ENCODE results near the gene FABP2.
"Not testable (repeated sequence)": the region's sequence is repeated elsewhere in the genome, so short reads cannot be mapped to it uniquely, and the experiment has no call there.

The FABP2 gene

DNA sequence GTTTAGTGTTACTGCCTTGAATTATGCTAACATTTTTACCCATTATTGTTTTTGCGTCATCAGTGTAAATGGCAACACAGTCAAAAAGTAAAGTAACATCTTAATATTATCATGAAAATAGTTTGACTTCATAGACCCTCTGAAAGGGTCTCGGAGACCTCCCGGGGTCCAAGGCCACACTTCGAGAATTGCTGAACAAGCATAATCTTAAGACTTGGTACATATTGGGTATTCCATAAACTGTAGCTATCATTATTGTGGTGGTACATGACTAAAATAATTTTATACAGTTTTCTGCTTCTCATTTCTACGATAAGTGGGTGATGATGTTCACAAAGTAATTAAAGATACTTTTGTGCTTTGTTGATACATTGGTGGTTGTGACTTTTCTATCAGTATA lies 32.6 kb downstream of the FABP2 start:
- no peaks in the 10 kb centered on the region for H3K4me1 ChIP-seq (ENCODE audit: insufficient read depth, low read length)
- H3K9me3 ChIP-seq (ENCODE audit: insufficient read depth, low read depth, low read length), result no peaks in the 10 kb centered on the region
- no peaks in the 10 kb centered on the region for H3K27me3 ChIP-seq (ENCODE audit: insufficient read depth, low read length)
- H3K9ac ChIP-seq (ENCODE audit: low read depth, low read length), result no peak overlapping the region
- peaks cover 41% of the 10 kb centered on the region for H3K36me3 ChIP-seq (ENCODE audit: insufficient read depth, low read length)
- no peak overlapping the region for H3K27ac ChIP-seq (ENCODE audit: low read depth, low read length)
- no peak overlapping the region for H3K4me3 ChIP-seq (ENCODE audit: low read length)
- WGBS, result 97% methylated on average over 4 of the region's 5 CpGs

GRCh38 chr4:119286377-119287002 lies 35.4 kb downstream of the FABP2 start:
- whole genome bisulfite sequencing, result 100% methylated on average over 2 of the region's 3 CpGs
- no peaks in the 10 kb centered on the region for H3K4me1 ChIP-seq (ENCODE audit: insufficient read depth, low read length)
- no peak overlapping the region for H3K4me3 ChIP-seq (ENCODE audit: low read length)
- H3K9ac ChIP-seq (ENCODE audit: low read depth, low read length), result no peak overlapping the region
- H3K9me3 ChIP-seq (ENCODE audit: insufficient read depth, low read depth, low read length), result no peaks in the 10 kb centered on the region
- H3K36me3 ChIP-seq (ENCODE audit: insufficient read depth, low read length), result peaks cover 22% of the 10 kb centered on the region
- H3K27ac ChIP-seq (ENCODE audit: low read depth, low read length), result no peak overlapping the region
- no peaks in the 10 kb centered on the region for H3K27me3 ChIP-seq (ENCODE audit: insufficient read depth, low read length)

GRCh38 chr4:119284876-119285780 lies 36.8 kb downstream of the FABP2 start:
- WGBS, result 87% methylated on average over 3 of the region's 4 CpGs

DNA sequence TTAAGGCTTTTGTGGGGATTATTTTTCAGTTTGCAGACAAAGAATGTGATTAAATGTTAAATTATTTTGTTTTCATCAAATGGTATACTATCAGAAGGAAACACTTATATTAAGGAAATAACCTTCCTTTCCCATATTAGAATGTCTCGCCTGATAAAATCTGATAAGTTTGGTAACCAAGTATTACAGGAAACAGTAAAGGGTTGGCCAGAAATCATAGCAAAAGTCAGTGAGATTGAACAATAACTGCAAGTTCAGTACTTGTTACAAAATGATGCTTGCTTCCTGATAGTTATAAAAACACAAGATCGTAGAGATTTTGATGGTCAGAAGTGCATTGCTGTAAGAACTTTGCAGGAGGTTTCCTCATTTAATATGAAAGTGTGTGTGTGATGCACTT lies 40.5 kb downstream of the FABP2 start:
- Histone ChIP-seq H3K4me3 (ENCODE audit: low read length) (no peak overlapping the region), H3K9me3 (ENCODE audit: insufficient read depth, low read depth, low read length) (no peaks in the 10 kb centered on the region), H3K27ac (ENCODE audit: low read depth, low read length) (no peak overlapping the region), H3K9ac (ENCODE audit: low read depth, low read length) (no peak overlapping the region), H3K36me3 (ENCODE audit: insufficient read depth, low read length) (peaks cover 6% of the 10 kb centered on the region; the same call in 1 of the 2 replicates), H3K27me3 (ENCODE audit: insufficient read depth, low read length) (no peaks in the 10 kb centered on the region), H3K4me1 (ENCODE audit: insufficient read depth, low read length) (peaks cover 10% of the 10 kb centered on the region; the same call in 1 of the 2 replicates)
- 93% methylated on average over 2 of the region's 2 CpGs for WGBS

More at GRCh38 chr4:119284876-119285780, 36.8 kb downstream of the FABP2 start:
- H3K4me1 ChIP-seq (ENCODE audit: insufficient read depth, low read length), result peaks cover 8% of the 10 kb centered on the region; the same call in 1 of the 2 replicates
- H3K4me3 ChIP-seq (ENCODE audit: low read length), result no peak overlapping the region
- no peak overlapping the region for H3K9ac ChIP-seq (ENCODE audit: low read depth, low read length)
- H3K27ac ChIP-seq (ENCODE audit: low read depth, low read length), result no peak overlapping the region
- no peaks in the 10 kb centered on the region for H3K9me3 ChIP-seq (ENCODE audit: insufficient read depth, low read depth, low read length)
- H3K36me3 ChIP-seq (ENCODE audit: insufficient read depth, low read length), result peaks cover 19% of the 10 kb centered on the region
- H3K27me3 ChIP-seq (ENCODE audit: insufficient read depth, low read length), result no peaks in the 10 kb centered on the region

DNA sequence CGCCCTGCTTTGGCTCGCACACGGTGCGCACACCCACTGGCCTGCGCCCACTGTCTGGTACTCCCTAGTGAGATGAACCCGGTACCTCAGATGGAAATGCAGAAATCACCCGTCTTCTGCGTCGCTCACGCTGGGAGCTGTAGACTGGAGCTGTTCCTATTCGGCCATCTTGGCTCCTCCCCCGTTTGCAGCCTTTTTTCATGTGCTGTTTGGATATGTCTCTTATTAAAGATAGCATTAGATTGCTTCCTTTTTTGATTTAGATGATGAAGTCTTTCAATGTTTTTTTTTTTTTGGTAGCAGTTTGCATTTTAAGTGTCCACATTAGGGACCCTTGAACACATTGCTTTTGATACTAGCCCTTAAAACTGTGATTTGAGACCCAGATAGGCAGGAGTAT lies 42.0 kb downstream of the FABP2 start:
- not testable (repeated sequence) for H3K36me3 ChIP-seq (ENCODE audit: insufficient read depth, low read length); H3K27me3 ChIP-seq (ENCODE audit: insufficient read depth, low read length); H3K9me3 ChIP-seq (ENCODE audit: insufficient read depth, low read depth, low read length); H3K4me1 ChIP-seq (ENCODE audit: insufficient read depth, low read length); H3K27ac ChIP-seq (ENCODE audit: low read depth, low read length)
- WGBS, result 65% methylated on average over 12 of the region's 12 CpGs
- Histone ChIP-seq H3K4me3 (ENCODE audit: low read length) (peak overlapping the region; percentile 50), H3K9ac (ENCODE audit: low read depth, low read length) (peak overlapping the region; percentile 83)

DNA sequence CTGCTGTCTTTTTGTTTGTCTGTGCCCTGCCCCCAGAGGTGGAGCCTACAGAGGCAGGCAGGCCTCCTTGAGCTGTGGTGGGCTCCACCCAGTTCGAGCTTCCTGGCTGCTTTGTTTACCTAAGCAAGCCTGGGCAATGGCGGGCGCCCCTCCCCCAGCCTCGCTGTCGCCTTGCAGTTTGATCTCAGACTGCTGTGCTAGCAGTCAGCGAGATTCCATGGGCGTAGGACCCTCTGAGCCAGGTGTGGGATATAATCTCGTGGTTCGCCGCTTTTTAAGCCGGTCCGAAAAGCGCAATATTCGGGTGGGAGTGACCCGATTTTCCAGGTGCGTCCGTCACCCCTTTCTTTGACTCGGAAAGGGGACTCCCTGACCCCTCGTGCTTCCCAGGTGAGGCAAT lies 42.4 kb downstream of the FABP2 start:
- WGBS, result 37% methylated on average over 16 of the region's 19 CpGs
- not testable (repeated sequence) for H3K27ac ChIP-seq (ENCODE audit: low read depth, low read length); H3K27me3 ChIP-seq (ENCODE audit: insufficient read depth, low read length); H3K36me3 ChIP-seq (ENCODE audit: insufficient read depth, low read length); H3K9me3 ChIP-seq (ENCODE audit: insufficient read depth, low read depth, low read length); H3K4me1 ChIP-seq (ENCODE audit: insufficient read depth, low read length)
- Histone ChIP-seq H3K9ac (ENCODE audit: low read depth, low read length) (peak overlapping the region; percentile 83), H3K4me3 (ENCODE audit: low read length) (peak overlapping the region; percentile 50)

GRCh38 chr4:119271361-119272085 lies 50.4 kb downstream of the FABP2 start:
- H3K9me3 ChIP-seq (ENCODE audit: insufficient read depth, low read depth, low read length), result peaks cover 5% of the 10 kb centered on the region; the same call in 1 of the 2 replicates
- WGBS, result 96% methylated on average over 6 of the region's 6 CpGs
- H3K9ac ChIP-seq (ENCODE audit: low read depth, low read length), result no peak overlapping the region
- H3K27ac ChIP-seq (ENCODE audit: low read depth, low read length), result no peak overlapping the region
- H3K4me1 ChIP-seq (ENCODE audit: insufficient read depth, low read length), result no peaks in the 10 kb centered on the region
- H3K27me3 ChIP-seq (ENCODE audit: insufficient read depth, low read length), result no peaks in the 10 kb centered on the region
- no peak overlapping the region for H3K4me3 ChIP-seq (ENCODE audit: low read length)
- peaks cover 62% of the 10 kb centered on the region for H3K36me3 ChIP-seq (ENCODE audit: insufficient read depth, low read length)

DNA sequence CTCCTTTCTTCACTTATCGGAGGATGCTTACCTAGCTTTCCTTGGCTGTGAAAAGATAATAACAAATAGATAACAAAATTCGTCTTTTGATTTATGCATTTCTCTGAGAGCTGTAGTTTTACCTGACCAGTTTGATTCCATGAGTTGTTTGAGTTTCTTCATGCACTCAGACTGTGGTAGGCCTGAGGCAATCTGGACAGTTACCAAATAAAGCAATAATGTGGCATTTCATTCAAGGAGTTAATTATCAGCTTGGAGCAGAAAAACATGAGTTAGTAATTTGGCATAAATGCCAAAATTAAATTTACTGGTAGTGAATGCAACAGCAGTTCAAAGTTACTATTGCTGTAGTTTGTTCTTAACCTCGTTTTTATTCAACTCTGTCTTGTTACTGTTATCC lies 53.5 kb downstream of the FABP2 start:
- Histone ChIP-seq H3K27me3 (ENCODE audit: insufficient read depth, low read length) (no peaks in the 10 kb centered on the region), H3K4me1 (ENCODE audit: insufficient read depth, low read length) (no peaks in the 10 kb centered on the region), H3K27ac (ENCODE audit: low read depth, low read length) (no peak overlapping the region), H3K9ac (ENCODE audit: low read depth, low read length) (no peak overlapping the region), H3K9me3 (ENCODE audit: insufficient read depth, low read depth, low read length) (peaks cover 2% of the 10 kb centered on the region; the same call in 1 of the 2 replicates), H3K36me3 (ENCODE audit: insufficient read depth, low read length) (peaks cover 81% of the 10 kb centered on the region), H3K4me3 (ENCODE audit: low read length) (no peak overlapping the region)
- WGBS, result 96% methylated on average over 3 of the region's 3 CpGs

All from HUES64 (cell line).